Breast epithelium (tissue), 3 donors: Measurements from ENCODE around the gene HIF1A.

Experiments used
- CTCF ChIP-seq, 3 donors: fragments of 450-650 bp; IDR thresholded peaks; one replicate each; pipeline ENCODE4 v1.5.1; 2016 to 2017; ENCODE audit warnings: antibody characterized with exemption in 3 of 3, mild to moderate bottlenecking in 3 of 3, moderate library complexity in 3 of 3
- POLR2A ChIP-seq: fragments of 450-650 bp; IDR thresholded peaks from one replicate; pipeline ENCODE4 v1.6.1; 2016; ENCODE audit warnings: antibody characterized with exemption, mild to moderate bottlenecking, moderate library complexity

- TF ChIP-seq CTCF (IDR thresholded peaks at IDR 0.05) (no peak), POLR2A (peak; percentile 13)
These were observed 55.6 kb downstream of the HIF1A start for GRCh38 chr14:61750708-61751474.
